Gastrocnemius medialis (tissue), 4 donors: ENCODE results near the gene PNPLA3.
A peak's percentile ranks its signal among the peaks of the same experiment; 100 is the strongest.

Source experiments
- CTCF ChIP-seq, 5 experiments: fragments of 450-650 bp in 3 of 5; fragments of 200-600 bp in 2 of 5; sonication (generic) in 2 of 5; IDR thresholded peaks in 4 of 5; conservative IDR thresholded peaks in 1 of 5; 1 replicate in 4 of 5; 2 replicates in 1 of 5; pipeline ENCODE4 v1.5.1; 2016 to 2019; ENCODE audit warnings: antibody characterized with exemption in 5 of 5, mild to moderate bottlenecking in 3 of 5, moderate library complexity in 3 of 5
- POLR2A ChIP-seq, 2 donors: fragments of 450-650 bp; IDR thresholded peaks; one replicate each; pipeline ENCODE4 v1.6.1; 2017; ENCODE audit warnings: antibody characterized with exemption in 2 of 2, mild to moderate bottlenecking in 2 of 2, moderate library complexity in 2 of 2

- TF ChIP-seq CTCF (IDR thresholded peaks at IDR 0.05 in 4 of 5, conservative IDR thresholded peaks at IDR 0.05 in 1 of 5): peak in 1 of 5 experiments; percentile 17
- no peak for TF ChIP-seq POLR2A (IDR thresholded peaks at IDR 0.05)
Measured at GRCh38 chr22:43956805-43957463, 33.3 kb downstream of the PNPLA3 start.
